Naive thymus-derived CD4-positive, alpha-beta T cell (primary cell): Measurements from ENCODE around the gene MXD4. TPM values are rescaled to one million over a fixed set of nuclear protein-coding genes. Genes with fewer than 3 reads are reported as not detected.

Source experiments
- ATAC-seq: fragments of 150-1000 bp; cut with Tn5 transposase; 2 replicates; pipeline ENCODE4 v1.10.0; 2021; ENCODE audit warnings: mild to moderate bottlenecking, moderate library complexity
- CTCF ChIA-PET: fragments of 350-600 bp; sonication (Branson Sonifier 250); formaldehyde crosslinking; loops from one replicate; lab custom pipeline; 2021; ENCODE audit warnings: antibody characterized with exemption; lab: Charles Lee
- POLR2A ChIA-PET: fragments of 350-600 bp; sonication (Branson Sonifier 250); formaldehyde crosslinking; loops from one replicate; lab custom pipeline; 2021; ENCODE audit warnings: antibody characterized with exemption, inconsistent platforms; lab: Charles Lee
- DNase-seq, 9 donors: peaks; one replicate each; pipeline versions ENCODE4 v3.0.0 to v3.0.0-alpha.2; 2020 to 2022; ENCODE audit warnings: mixed read lengths in 1 of 9
- H3K27ac ChIP-seq: one replicate; pipeline ENCODE4 v1.7.0; 2013; ENCODE audit warnings: mild to moderate bottlenecking, low read depth, low read length, moderate library complexity
- H3K27me3 ChIP-seq, 2 donors: one replicate each; pipeline ENCODE4 v1.7.0; 2013; ENCODE audit warnings: low read length in 2 of 2, mild to moderate bottlenecking in 2 of 2, moderate library complexity in 2 of 2; ENCODE audit not compliant: control insufficient read depth in 2 of 2, insufficient read depth in 2 of 2
- H3K36me3 ChIP-seq, 3 experiments: 1 replicate in 2 of 3; 2 replicates in 1 of 3; pipeline ENCODE4 v1.7.0; 2013; ENCODE audit warnings: low read length in 3 of 3, mild to moderate bottlenecking in 3 of 3, moderate library complexity in 1 of 3; ENCODE audit not compliant: insufficient read depth in 3 of 3, control insufficient read depth in 2 of 3
- H3K4me1 ChIP-seq, 2 donors: one replicate each; pipeline ENCODE4 v1.7.0; 2013; ENCODE audit warnings: low read length in 2 of 2, mild to moderate bottlenecking in 2 of 2, moderate library complexity in 1 of 2; ENCODE audit not compliant: control insufficient read depth in 2 of 2, insufficient read depth in 2 of 2
- H3K4me3 ChIP-seq: 2 replicates; pipeline ENCODE4 v1.7.0; 2013; ENCODE audit warnings: mild to moderate bottlenecking, low read length
- H3K9me3 ChIP-seq, 3 experiments: 1 replicate in 2 of 3; 2 replicates in 1 of 3; pipeline ENCODE4 v1.7.0; 2013; ENCODE audit warnings: low read length in 3 of 3; ENCODE audit not compliant: control insufficient read depth in 2 of 3
- H3K27ac Mint-ChIP-seq, 9 donors: one replicate each; pipeline ENCODE4 v1.8.0; 2020 to 2022; ENCODE audit warnings: mixed read lengths in 9 of 9, mild to moderate bottlenecking in 8 of 9, moderate library complexity in 5 of 9, inconsistent platforms in 2 of 9
- H3K27me3 Mint-ChIP-seq, 5 donors: one replicate each; pipeline ENCODE4 v1.8.0; 2021 to 2022; ENCODE audit warnings: mixed read lengths in 5 of 5, mild to moderate bottlenecking in 1 of 5
- H3K36me3 Mint-ChIP-seq, 5 donors: one replicate each; pipeline ENCODE4 v1.8.0; 2020 to 2022; ENCODE audit warnings: mixed read lengths in 5 of 5, mild to moderate bottlenecking in 3 of 5, inconsistent platforms in 1 of 5
- H3K4me1 Mint-ChIP-seq, 7 donors: one replicate each; pipeline ENCODE4 v1.8.0; 2020 to 2022; ENCODE audit warnings: mixed read lengths in 7 of 7, mild to moderate bottlenecking in 3 of 7, inconsistent platforms in 1 of 7
- H3K4me3 Mint-ChIP-seq, 10 donors: one replicate each; pipeline ENCODE4 v1.8.0; 2020 to 2022; ENCODE audit warnings: mild to moderate bottlenecking in 10 of 10, mixed read lengths in 10 of 10, moderate library complexity in 6 of 10, inconsistent platforms in 2 of 10
- H3K9me3 Mint-ChIP-seq, 11 donors: one replicate each; pipeline ENCODE4 v1.8.0; 2020 to 2022; ENCODE audit warnings: mixed read lengths in 11 of 11, mild to moderate bottlenecking in 4 of 11, inconsistent platforms in 1 of 11, moderate library complexity in 1 of 11
- intact Hi-C, 2 donors: fragments of 100-400 bp; cut with micrococcal nuclease; formaldehyde crosslinking; loops; one replicate each; pipeline ENCODE4 v1.15.1; 2023
- polyA plus RNA-seq, 2 donors: library from polyadenylated mRNA; unstranded; fragments of 300-500 nt; fragmentation: Illumina TruSeq; gene quantifications; one replicate each; pipeline ENCODE4 v1.2.3, GENCODE V29; 2021
- total RNA-seq, 6 experiments: library from RNA in 5 of 6; stranded (reverse) in 5 of 6; gene quantifications; 1 replicate in 5 of 6; 2 replicates in 1 of 6; pipeline ENCODE4 v1.2.3 and lab custom pipeline; 2021 to 2026

The MXD4 gene, protein sequence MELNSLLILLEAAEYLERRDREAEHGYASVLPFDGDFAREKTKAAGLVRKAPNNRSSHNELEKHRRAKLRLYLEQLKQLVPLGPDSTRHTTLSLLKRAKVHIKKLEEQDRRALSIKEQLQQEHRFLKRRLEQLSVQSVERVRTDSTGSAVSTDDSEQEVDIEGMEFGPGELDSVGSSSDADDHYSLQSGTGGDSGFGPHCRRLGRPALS
- 100 to 1,000 TPM in 1 of 5 experiments, 10 to 100 TPM in 4; 25.6 to 106 (median 46.0) TPM for total RNA-seq
- polyA plus RNA-seq: 10 to 100 TPM; 18.9 to 25.4 TPM
- 103 reads per million, percentile 85 among the genes with 10 or more reads in this experiment for total RNA-seq (lab: John Stamatoyannopoulos, UW)

DNA sequence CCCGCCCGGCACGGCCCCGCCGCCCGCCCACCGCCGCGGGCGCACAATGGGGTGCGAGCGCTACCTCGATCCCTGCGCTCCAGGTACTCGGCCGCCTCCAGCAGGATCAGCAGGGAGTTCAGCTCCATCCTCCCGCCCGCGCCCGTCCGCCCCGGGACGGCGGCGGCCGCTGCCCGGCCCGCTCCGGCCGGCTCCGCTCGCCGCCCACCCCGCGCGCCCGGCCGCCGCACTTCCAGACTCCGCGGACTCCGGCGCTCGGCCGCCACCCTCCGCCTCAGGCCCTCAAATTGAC lies at the start of gene MXD4:
TSS of gene MXD4 (minus strand) at position 257 of the 292 bp plus-strand sequence. CDS start at position 128, 129 bp downstream.
- Mint-ChIP-seq H3K4me1 (peaks cover 0 to 11% (median 0%) of the 10 kb centered on the region in 7 donors), H3K9me3 (no peaks in the 10 kb centered on the region), H3K36me3 (no peaks in the 10 kb centered on the region), H3K27ac (peak within 1 kb of the TSS; percentile 61 to 87 (median 83)), H3K4me3 (peak within 1 kb of the TSS; percentile 61 to 85 (median 76)), H3K27me3 (no peaks in the 10 kb centered on the region)
- intact Hi-C loops: loop anchor here (1.0 to 5.0 kb wide), 19 partner anchors 19 to 1479 kb away; partner anchors contain the start of genes CFAP99 (in 2 of the 2), FAM193A (in 2 of the 2), GRK4 (in 2 of the 2) and HAUS3 (in 2 of the 2)
- peak within 1 kb of the TSS; percentile 69 for H3K4me3 ChIP-seq
- H3K27ac ChIP-seq: peak within 1 kb of the TSS; percentile 95
- H3K9me3 ChIP-seq: no peaks in the 10 kb centered on the region
- DNase-seq (no peak), ATAC-seq (no peak)
- POLR2A ChIA-PET: interaction anchor here (0.6 to 4.2 kb wide), 26 partner anchors 10 to 538 kb away, joined by 3 to 48 read pairs (median 4); partner anchors contain the start of genes HAUS3, NELFA, POLN and RNF4
- peaks cover 0 to 23% (median 0%) of the 10 kb centered on the region in 3 experiments for H3K36me3 ChIP-seq
- CTCF ChIA-PET: interaction anchor here (0.6 to 1.5 kb wide), 6 partner anchors 21 to 409 kb away, joined by 3 to 7 read pairs (median 4); partner anchors contain the start of genes HAUS3 and POLN
- peaks cover 8 to 23% of the 10 kb centered on the region in 2 donors for H3K4me1 ChIP-seq
- H3K27me3 ChIP-seq: no peaks in the 10 kb centered on the region

DNA sequence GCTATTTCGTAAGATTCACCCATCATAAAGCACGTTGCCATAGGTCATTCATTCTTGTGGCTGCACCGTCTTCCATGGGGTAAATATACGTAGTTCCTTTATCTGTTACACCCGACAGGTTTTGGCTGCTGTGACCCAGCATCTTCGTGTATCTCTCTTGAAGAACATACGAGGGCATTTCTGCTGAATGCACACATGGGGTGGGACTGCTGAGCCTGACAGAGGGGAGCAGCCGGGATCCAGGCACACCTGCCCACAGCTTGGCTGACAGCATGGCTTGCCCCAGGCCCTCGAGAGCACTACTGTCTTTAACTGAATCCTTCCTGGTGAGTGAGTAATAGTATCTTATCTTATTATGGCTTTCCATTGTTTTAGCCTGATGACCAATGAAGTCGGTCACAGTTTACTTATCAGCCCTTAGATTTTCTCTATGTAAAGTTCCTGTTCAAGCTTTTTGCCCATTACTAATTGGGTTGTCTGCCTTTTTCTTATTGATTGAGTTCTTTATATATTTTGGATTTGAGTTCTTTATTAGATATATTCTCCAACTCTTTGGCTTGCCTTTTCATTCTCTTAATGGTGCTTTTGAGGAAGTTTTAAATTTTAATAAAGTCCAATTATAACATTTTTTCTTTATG lies 45.0 kb upstream of the MXD4 start:
- Histone ChIP-seq H3K27ac (no peak overlapping the region), H3K4me3 (no peak overlapping the region), H3K9me3 (peaks cover 0 to 4% (median 0%) of the 10 kb centered on the region in 3 experiments), H3K4me1 (no peaks in the 10 kb centered on the region), H3K27me3 (no peaks in the 10 kb centered on the region), H3K36me3 (peaks cover 0 to 5% (median 0%) of the 10 kb centered on the region in 3 experiments)
- Mint-ChIP-seq H3K4me1 (no peaks in the 10 kb centered on the region), H3K27me3 (no peaks in the 10 kb centered on the region), H3K27ac (no peak overlapping the region), H3K36me3 (peaks cover 9 to 40% (median 31%) of the 10 kb centered on the region in 5 donors), H3K9me3 (peaks cover 0 to 41% (median 11%) of the 10 kb centered on the region in 11 donors), H3K4me3 (no peak overlapping the region)
- no peak for DNase-seq
- no peak for ATAC-seq
- CTCF ChIA-PET: no interaction called here
- POLR2A ChIA-PET: interaction anchor here (0.6 to 0.7 kb wide), 2 partner anchors 20 to 85 kb away, joined by 4 read pairs; no protein-coding TSS in a partner anchor
- intact Hi-C loops: no loop called here

DNA sequence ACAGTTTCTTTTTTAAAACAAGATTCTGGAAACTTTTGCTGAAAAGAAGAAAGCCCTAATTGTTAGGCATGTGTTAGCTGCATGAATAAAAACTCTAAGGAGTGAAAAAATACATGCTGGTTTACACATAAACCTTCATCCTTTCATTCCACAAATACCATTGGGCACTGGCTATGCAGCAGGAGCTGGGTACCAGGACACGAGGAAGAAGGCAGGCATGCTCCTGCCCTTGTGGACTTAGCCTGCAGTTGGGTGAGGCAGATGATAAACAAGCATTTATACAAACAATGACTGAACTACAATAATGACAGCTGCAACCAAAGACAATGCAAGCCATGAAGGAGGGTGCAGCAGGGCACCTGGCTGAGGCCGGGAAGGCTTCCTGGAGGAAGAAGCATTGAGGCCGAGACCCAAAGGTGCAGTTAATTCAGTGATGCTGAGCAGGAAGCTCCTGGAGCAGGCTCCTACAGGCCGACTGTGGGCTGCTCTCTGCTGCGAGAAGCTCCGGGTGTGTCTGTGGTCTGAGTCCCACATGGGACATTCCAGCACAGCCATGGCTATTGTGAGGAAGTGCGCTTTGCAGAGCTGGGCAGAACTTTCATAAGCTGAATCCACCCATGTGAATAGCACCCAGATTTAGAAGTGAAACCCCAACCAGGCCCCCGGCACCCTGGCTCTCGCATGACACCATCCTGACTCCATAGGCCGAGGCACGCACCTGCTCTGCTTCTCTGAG lies 44.0 kb upstream of the MXD4 start:
- H3K4me3 ChIP-seq: no peak overlapping the region
- peak overlapping the region in 2 of 9 donors; percentile 28 to 43 for H3K27ac Mint-ChIP-seq
- no peak for DNase-seq
- no peaks in the 10 kb centered on the region for H3K4me1 ChIP-seq
- no peak overlapping the region for H3K27ac ChIP-seq
- H3K36me3 ChIP-seq: peaks cover 0 to 5% (median 0%) of the 10 kb centered on the region in 3 experiments
- peaks cover 9 to 40% (median 31%) of the 10 kb centered on the region in 5 donors for H3K36me3 Mint-ChIP-seq
- peaks cover 0 to 4% (median 0%) of the 10 kb centered on the region in 3 experiments for H3K9me3 ChIP-seq
- H3K4me3 Mint-ChIP-seq: no peak overlapping the region
- intact Hi-C loops: no loop called here
- no peak for ATAC-seq
- ChIA-PET CTCF (no interaction called here), POLR2A (no interaction called here)
- H3K27me3 ChIP-seq: no peaks in the 10 kb centered on the region
- no peaks in the 10 kb centered on the region for H3K4me1 Mint-ChIP-seq
- no peaks in the 10 kb centered on the region for H3K27me3 Mint-ChIP-seq
- peaks cover 0 to 35% (median 11%) of the 10 kb centered on the region in 11 donors for H3K9me3 Mint-ChIP-seq

- Histone ChIP-seq H3K4me1 (no peaks in the 10 kb centered on the region), H3K27ac (no peak overlapping the region), H3K36me3 (peaks cover 0 to 5% (median 0%) of the 10 kb centered on the region in 3 experiments), H3K27me3 (no peaks in the 10 kb centered on the region), H3K9me3 (peaks cover 0 to 4% (median 0%) of the 10 kb centered on the region in 3 experiments), H3K4me3 (no peak overlapping the region)
- Mint-ChIP-seq H3K27ac (no peak overlapping the region), H3K36me3 (peaks cover 5 to 38% (median 26%) of the 10 kb centered on the region in 5 donors), H3K4me3 (no peak overlapping the region), H3K27me3 (no peaks in the 10 kb centered on the region), H3K4me1 (peaks cover 0 to 2% (median 0%) of the 10 kb centered on the region in 7 donors), H3K9me3 (peaks cover 0 to 26% (median 11%) of the 10 kb centered on the region in 11 donors)
- DNase-seq (no peak), ATAC-seq (no peak)
- intact Hi-C loops: no loop called here
- ChIA-PET CTCF (no interaction called here), POLR2A (no interaction called here)
Observed at GRCh38 chr4:2304877-2305561, 43.1 kb upstream of the MXD4 start.

DNA sequence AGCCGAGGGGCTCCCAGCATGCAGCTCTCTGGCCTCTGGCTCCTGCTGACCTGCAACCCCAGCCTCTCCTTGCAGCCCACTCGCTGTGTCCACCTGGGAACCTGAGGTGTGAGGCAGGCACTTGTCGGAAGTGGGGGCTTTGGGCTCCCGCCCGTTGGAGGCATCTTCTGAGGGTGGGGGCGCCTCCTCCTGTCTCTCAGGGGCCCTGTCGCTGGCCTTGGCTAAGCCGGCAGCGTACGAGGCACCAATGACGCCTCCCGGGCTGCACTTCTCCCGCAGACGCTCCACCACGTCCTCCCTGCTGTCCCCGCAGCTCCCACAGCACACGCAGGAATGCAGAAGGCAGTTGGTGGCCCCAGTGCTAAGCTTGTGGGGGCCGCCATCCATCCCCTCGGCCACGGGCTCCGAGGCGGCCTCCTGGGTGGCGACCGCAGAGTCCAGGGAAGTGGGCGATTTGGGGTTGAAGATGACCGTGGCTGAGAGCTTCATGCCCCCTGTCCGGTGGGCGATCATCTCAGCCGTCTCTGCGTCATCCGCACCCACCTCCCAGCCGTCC lies 42.5 kb upstream of the MXD4 start:
- intact Hi-C loops: no loop called here
- Mint-ChIP-seq H3K4me1 (peaks cover 0 to 4% (median 0%) of the 10 kb centered on the region in 7 donors), H3K36me3 (peaks cover 2 to 35% (median 21%) of the 10 kb centered on the region in 5 donors), H3K27ac (peak overlapping the region in 1 of 9 donors; percentile 86), H3K9me3 (peaks cover 0 to 20% (median 8%) of the 10 kb centered on the region in 11 donors), H3K4me3 (no peak overlapping the region), H3K27me3 (no peaks in the 10 kb centered on the region)
- Histone ChIP-seq H3K36me3 (peaks cover 0 to 5% (median 0%) of the 10 kb centered on the region in 3 experiments), H3K27me3 (no peaks in the 10 kb centered on the region), H3K4me3 (no peak overlapping the region), H3K9me3 (peaks cover 0 to 4% (median 0%) of the 10 kb centered on the region in 3 experiments), H3K4me1 (no peaks in the 10 kb centered on the region), H3K27ac (no peak overlapping the region)
- ChIA-PET CTCF (no interaction called here), POLR2A (no interaction called here)
- ATAC-seq: no peak
- DNase-seq: no peak
